Right lobe of liver (tissue), 6 donors: ENCODE data around the gene FOXN4. TPM values are rescaled to one million over a fixed set of nuclear protein-coding genes. Genes with fewer than 3 reads are reported as not detected.

Experiments
- ATAC-seq, 4 donors: fragments of 200-7000 bp; cut with Tn5 transposase; one replicate each; pipeline ENCODE4 v1.9.1; 2020; ENCODE audit warnings: mild to moderate bottlenecking in 4 of 4, moderate library complexity in 4 of 4
- DNase-seq, 3 donors: peaks; one replicate each; pipeline ENCODE4 v3.0.0-alpha.2; 2020
- H3K27ac ChIP-seq, 3 donors: fragments of 200-600 bp; one replicate each; pipeline ENCODE4 v1.8.0; 2022
- H3K27me3 ChIP-seq, 2 donors: fragments of 200-600 bp; one replicate each; pipeline ENCODE4 v1.8.0; 2022
- H3K36me3 ChIP-seq, 4 donors: fragments of 200-600 bp; sonication (generic) in 1 of 4; one replicate each; pipeline versions ENCODE4 v1.5.1 to v1.8.0; 2017 to 2022; ENCODE audit warnings: control low read depth in 1 of 4
- H3K4me1 ChIP-seq, 4 donors: fragments of 200-600 bp; sonication (generic) in 1 of 4; one replicate each; pipeline versions ENCODE4 v1.5.1 to v1.8.0; 2017 to 2022; ENCODE audit warnings: control low read depth in 1 of 4
- H3K4me3 ChIP-seq, 3 donors: fragments of 200-600 bp; one replicate each; pipeline ENCODE4 v1.8.0; 2022
- H3K9me3 ChIP-seq, 4 donors: fragments of 200-600 bp; sonication (generic) in 1 of 4; one replicate each; pipeline versions ENCODE4 v1.5.1 to v1.8.0; 2017 to 2022; ENCODE audit warnings: control low read depth in 1 of 4
- CTCF ChIP-seq, 4 donors: fragments of 200-600 bp in 3 of 4; fragments of 450-650 bp in 1 of 4; IDR thresholded peaks; one replicate each; pipeline versions ENCODE4 v1.5.1 to v1.8.0; 2016 to 2022; ENCODE audit warnings: antibody characterized with exemption in 4 of 4, mild to moderate bottlenecking in 2 of 4
- POLR2A ChIP-seq: fragments of 450-650 bp; IDR thresholded peaks from one replicate; pipeline ENCODE4 v1.6.1; 2017; ENCODE audit warnings: antibody characterized with exemption, mild to moderate bottlenecking
- WGBS: methylation state at CpG from one replicate; pipeline ENCODE4 v1.1.6; 2018; ENCODE audit warnings: low coverage, low lambda C conversion rate; ENCODE audit not compliant: insufficient coverage; ENCODE audit errors: missing lambda C conversion rate; 5-methylcytosine and 5-hydroxymethylcytosine counted together
- intact Hi-C, 2 donors: fragments of 100-400 bp; cut with DNase I; formaldehyde crosslinking; loops; one replicate each; pipeline versions ENCODE4 v1.11.2 to v1.14.1; 2022
- total RNA-seq, 6 experiments: library from RNA; depleted of rRNA in 2 of 6; stranded (reverse); fragments of >200 nt in 2 of 6; fragmentation: NEBNext Ultra II Directional in 3 of 6; extraction: Animal tissue kit (Norgen Biotek cat#: 25700) in 3 of 6; gene quantifications; one replicate each; pipeline versions ENCODE4 v1.1.0 to v1.2.4, GENCODE V29; 2016 to 2023
- donor health status: DM: no; HTN: yes; CAD: no.
- donor health status: DM: no; HTN: no; CAD: no.
- donor health status: DM: no; HTN: no; CAD: no.
- donor health status: DM: no; HTN: yes; CAD: no.
- donor health status: DM: no; HTN: yes; CAD: no.

The FOXN4 gene
- total RNA-seq, 6 experiments from 2014 or later: 0.06 to 0.86 (median 0.15) TPM; not detected in 2

- TF ChIP-seq CTCF (IDR thresholded peaks at IDR 0.05) (no peak), POLR2A (no peak)
- intact Hi-C loops: no loop called here
- Histone ChIP-seq H3K4me3 (no peak overlapping the region), H3K27me3 (no peaks in the 10 kb centered on the region), H3K4me1 (peaks cover 0 to 14% (median 6%) of the 10 kb centered on the region in 4 donors), H3K9me3 (no peaks in the 10 kb centered on the region), H3K36me3 (peaks cover 0 to 86% (median 45%) of the 10 kb centered on the region in 4 donors), H3K27ac (no peak overlapping the region)
- 100% methylated on average over 2 of the region's 4 CpGs for WGBS
- DNase-seq (no peak), ATAC-seq (no peak)
These were observed 56.3 kb downstream of the FOXN4 start for GRCh38 chr12:109252799-109253198.

- Histone ChIP-seq H3K36me3 (peaks cover 0 to 86% (median 38%) of the 10 kb centered on the region in 4 donors), H3K4me3 (no peak overlapping the region), H3K4me1 (peaks cover 0 to 23% (median 8%) of the 10 kb centered on the region in 4 donors), H3K27ac (no peak overlapping the region), H3K9me3 (no peaks in the 10 kb centered on the region), H3K27me3 (no peaks in the 10 kb centered on the region)
- WGBS: 80% methylated on average over 1 of the region's 1 CpG
- intact Hi-C loops: no loop called here
- DNase-seq: no peak
- no peak for ATAC-seq
- TF ChIP-seq POLR2A (no peak), CTCF (IDR thresholded peaks at IDR 0.05) (no peak)
These were observed 58.6 kb downstream of the FOXN4 start for GRCh38 chr12:109250523-109250922.

GRCh38 chr12:109247831-109248654, 61.0 kb downstream of the FOXN4 start:
- DNase-seq: peak; percentile 76 to 82 (median 80)
- H3K36me3 ChIP-seq: peaks cover 0 to 86% (median 34%) of the 10 kb centered on the region in 4 donors

GRCh38 chr12:109246221-109246620, 62.9 kb downstream of the FOXN4 start:
- TF ChIP-seq POLR2A: no peak
- TF ChIP-seq CTCF (IDR thresholded peaks at IDR 0.05): no peak
- peaks cover 0 to 23% (median 8%) of the 10 kb centered on the region in 4 donors for H3K4me1 ChIP-seq
- no peak for ATAC-seq
- peaks cover 0 to 86% (median 40%) of the 10 kb centered on the region in 4 donors for H3K36me3 ChIP-seq
- intact Hi-C loops: no loop called here
- H3K27ac ChIP-seq: no peak overlapping the region
- no peak for DNase-seq
- H3K4me3 ChIP-seq: no peak overlapping the region
- no peaks in the 10 kb centered on the region for H3K9me3 ChIP-seq
- no peaks in the 10 kb centered on the region for H3K27me3 ChIP-seq
- WGBS: 68% methylated on average over 14 of the region's 15 CpGs

More at GRCh38 chr12:109247831-109248654, 61.0 kb downstream of the FOXN4 start:
- WGBS: 37% methylated on average over 8 of the region's 9 CpGs
- H3K4me3 ChIP-seq: no peak overlapping the region
- no peaks in the 10 kb centered on the region for H3K9me3 ChIP-seq
- intact Hi-C loops: no loop called here
- peak; percentile 74 to 85 (median 82) for ATAC-seq
- H3K4me1 ChIP-seq: peaks cover 0 to 23% (median 8%) of the 10 kb centered on the region in 4 donors
- TF ChIP-seq POLR2A: no peak
- TF ChIP-seq CTCF (IDR thresholded peaks at IDR 0.05): no peak
- H3K27ac ChIP-seq: peak overlapping the region in 2 of 3 donors; percentile 52 to 71
- H3K27me3 ChIP-seq: no peaks in the 10 kb centered on the region
